HFF-Myc (cell line): ENCODE results near the gene STK40.

ENCODE experiments used
- DNase-seq: peaks from one replicate; pipeline ENCODE4 v3.0.0-alpha.2; 2011; ENCODE audit warnings: low read depth; ENCODE audit errors: extremely low read depth
- H3K4me3 ChIP-seq: replicated peaks from 2 replicates; pipeline ENCODE4 v1.5.1; 2011; ENCODE audit warnings: low read depth, mild to moderate bottlenecking, control low read depth, low read length
- CTCF ChIP-seq: IDR thresholded peaks from 2 replicates; pipeline ENCODE4 v1.5.1; 2012; ENCODE audit warnings: mild to moderate bottlenecking, low read depth, low read length, control low read depth; ENCODE audit errors: missing control alignments

STK40 gene

GRCh38 chr1:36322786-36323635 is 62.7 kb downstream of the STK40 start:
- no peak for TF ChIP-seq CTCF
- no peak for DNase-seq
- peak overlapping the region; percentile 76 for H3K4me3 ChIP-seq

GRCh38 chr1:36322041-36322785 is 63.5 kb downstream of the STK40 start:
- no peak for TF ChIP-seq CTCF
- no peak for DNase-seq
- peak overlapping the region; percentile 76 for H3K4me3 ChIP-seq

- H3K4me3 ChIP-seq = peak overlapping the region; percentile 76
- no peak for TF ChIP-seq CTCF
- peak; percentile 90 for DNase-seq
Measured at GRCh38 chr1:36321119-36321951, 64.4 kb downstream of the STK40 start.

GRCh38 chr1:36320767-36321118 is 65.0 kb downstream of the STK40 start:
- H3K4me3 ChIP-seq = peak overlapping the region; percentile 76
- no peak for TF ChIP-seq CTCF

GRCh38 chr1:36320291-36320761 is 65.4 kb downstream of the STK40 start:
- no peak for TF ChIP-seq CTCF
- DNase-seq = no peak
- peak overlapping the region; percentile 76 for H3K4me3 ChIP-seq

More at GRCh38 chr1:36320767-36321118, 65.0 kb downstream of the STK40 start:
- no peak for DNase-seq

- no peak overlapping the region for H3K4me3 ChIP-seq
- no peak for DNase-seq
- no peak for TF ChIP-seq CTCF
Measured at GRCh38 chr1:36309397-36309796, 76.3 kb downstream of the STK40 start.
